H1 (cell line): ENCODE data around the gene RBSN. TPM values are rescaled to one million over a fixed set of nuclear protein-coding genes. Genes with fewer than 3 reads are reported as not detected.

ENCODE experiments used
- CTCF ChIA-PET: fragments of 300-600 bp; sonication (Branson Sonifier 250); formaldehyde crosslinking; loops from one replicate; lab custom pipeline; 2021; ENCODE audit not compliant: partially characterized antibody; lab: Charles Lee
- POLR2A ChIA-PET: fragments of 300-600 bp; sonication (Branson Sonifier 250); formaldehyde crosslinking; loops from one replicate; lab custom pipeline; 2021; ENCODE audit warnings: inconsistent platforms; ENCODE audit not compliant: partially characterized antibody; lab: Charles Lee
- DNase-seq, 2 experiments: peaks; one replicate each; pipeline versions ENCODE4 v3.0.0 to v3.0.0-alpha.2; 2010 to 2022; ENCODE audit warnings: low spot score in 2 of 2, low read depth in 1 of 2, mixed read lengths in 1 of 2
- FAIRE-seq: peaks from 2 replicates; lab custom pipeline; 2011; peaks lifted over from hg19 to GRCh38; lab: Jason Lieb, UNC
- H2AFZ ChIP-seq: 2 replicates; pipeline ENCODE4 v1.8.1; 2012; ENCODE audit warnings: low read length, inconsistent platforms
- H2AK5ac ChIP-seq: 2 replicates; pipeline ENCODE4 v1.6.1; 2013; ENCODE audit warnings: low read depth, low read length
- H2BK120ac ChIP-seq: replicated peaks from 2 replicates; pipeline ENCODE3; 2013; ENCODE audit warnings: low read depth, low read length, inconsistent platforms
- H2BK12ac ChIP-seq: 2 replicates; pipeline ENCODE4 v1.6.1; 2013; ENCODE audit warnings: low read depth, low read length
- H2BK15ac ChIP-seq: 2 replicates; pipeline ENCODE4 v1.6.1; 2013; ENCODE audit warnings: low read length
- H2BK20ac ChIP-seq: 2 replicates; pipeline ENCODE4 v1.6.1; 2013; ENCODE audit warnings: low read length
- H2BK5ac ChIP-seq: 2 replicates; pipeline ENCODE4 v1.6.1; 2013; ENCODE audit warnings: low read depth, low read length
- H3K14ac ChIP-seq: 2 replicates; pipeline ENCODE4 v1.6.1; 2013; ENCODE audit warnings: inconsistent platforms; ENCODE audit not compliant: insufficient read length
- H3K18ac ChIP-seq: 2 replicates; pipeline ENCODE4 v1.6.1; 2013; ENCODE audit warnings: low read length; ENCODE audit errors: extremely low read depth
- H3K23ac ChIP-seq: 2 replicates; pipeline ENCODE4 v1.6.1; 2013; ENCODE audit warnings: inconsistent platforms; ENCODE audit not compliant: insufficient read length
- H3K23me2 ChIP-seq: 2 replicates; pipeline ENCODE4 v1.6.1; 2013; ENCODE audit warnings: low read depth, low read length
- H3K27ac ChIP-seq: 2 replicates; pipeline ENCODE4 v1.6.1; 2011; ENCODE audit warnings: low read depth, low read length, inconsistent platforms
- H3K27me3 ChIP-seq, 4 experiments: replicated peaks in 1 of 4; 1 replicate in 1 of 4; 2 replicates in 3 of 4; pipeline versions ENCODE4 v1.6.1 to v1.8.1; 2011 to 2013; ENCODE audit warnings: low read length in 3 of 4, mild to moderate bottlenecking in 3 of 4, inconsistent platforms in 2 of 4, mixed read lengths in 2 of 4, moderate library complexity in 1 of 4; ENCODE audit not compliant: control insufficient read depth in 3 of 4, insufficient read depth in 3 of 4; ENCODE audit errors: extremely low read depth in 1 of 4
- H3K36me3 ChIP-seq, 4 experiments: 2 replicates each; pipeline versions ENCODE4 v1.6.1 to v1.8.1; 2011 to 2013; ENCODE audit warnings: mild to moderate bottlenecking in 4 of 4, low read length in 3 of 4, moderate library complexity in 2 of 4, control low read depth in 1 of 4, inconsistent platforms in 1 of 4; ENCODE audit not compliant: insufficient read depth in 4 of 4, control insufficient read depth in 2 of 4
- H3K4ac ChIP-seq: replicated peaks from 2 replicates; pipeline ENCODE3; 2013; ENCODE audit warnings: low read length, low read depth, mixed read lengths, inconsistent platforms; ENCODE audit not compliant: insufficient read length
- H3K4me1 ChIP-seq, 4 experiments: replicated peaks in 1 of 4; 1 replicate in 1 of 4; 2 replicates in 3 of 4; pipeline versions ENCODE4 v1.6.1 to v1.8.1; 2011 to 2013; ENCODE audit warnings: low read length in 3 of 4, inconsistent platforms in 2 of 4, mixed read lengths in 1 of 4; ENCODE audit not compliant: insufficient read depth in 4 of 4, control insufficient read depth in 3 of 4
- H3K4me2 ChIP-seq, 2 experiments: 2 replicates each; pipeline versions ENCODE4 v1.6.1 to v1.8.1; 2011 to 2013; ENCODE audit warnings: low read depth in 2 of 2, low read length in 2 of 2, control low read depth in 1 of 2, inconsistent platforms in 1 of 2, mild to moderate bottlenecking in 1 of 2; ENCODE audit not compliant: insufficient read depth in 1 of 2
- H3K4me3 ChIP-seq, 4 experiments: fragments of 200-600, 300-600 bp in 1 of 4; sonication (generic), shearing (Covaris generic), sonication (Bioruptor Twin) in 1 of 4; 2 replicates each; pipeline versions ENCODE4 v1.5.1 to v1.8.1; 2011 to 2016; ENCODE audit warnings: low read length in 4 of 4, low read depth in 3 of 4, control low read depth in 2 of 4, inconsistent platforms in 2 of 4, mild to moderate bottlenecking in 2 of 4, mixed read lengths in 1 of 4, moderate library complexity in 1 of 4; ENCODE audit not compliant: insufficient read depth in 2 of 4; ENCODE audit errors: extremely low read depth in 1 of 4
- H3K56ac ChIP-seq: replicated peaks from 2 replicates; pipeline ENCODE3; 2013; ENCODE audit warnings: low read depth, mild to moderate bottlenecking, mixed read lengths, low read length, inconsistent platforms; ENCODE audit not compliant: insufficient read length
- H3K79me1 ChIP-seq: 2 replicates; pipeline ENCODE4 v1.6.1; 2013; ENCODE audit warnings: low read depth, low read length, control low read depth
- H3K79me2 ChIP-seq, 2 experiments: 2 replicates each; pipeline versions ENCODE4 v1.6.1 to v1.8.1; 2012 to 2013; ENCODE audit warnings: low read length in 2 of 2, mild to moderate bottlenecking in 2 of 2, inconsistent platforms in 1 of 2; ENCODE audit not compliant: insufficient read depth in 2 of 2, control insufficient read depth in 1 of 2
- H3K9ac ChIP-seq, 4 experiments: replicated peaks in 1 of 4; 1 replicate in 1 of 4; 2 replicates in 3 of 4; pipeline versions ENCODE4 v1.6.1 to v1.8.1; 2011 to 2013; ENCODE audit warnings: low read depth in 3 of 4, low read length in 3 of 4, control low read depth in 2 of 4, mild to moderate bottlenecking in 2 of 4, moderate library complexity in 2 of 4, inconsistent platforms in 1 of 4; ENCODE audit errors: extremely low read depth in 1 of 4
- H3K9me3 ChIP-seq, 2 experiments: 2 replicates each; pipeline versions ENCODE4 v1.6.1 to v1.8.1; 2012 to 2013; ENCODE audit warnings: mild to moderate bottlenecking in 2 of 2, moderate library complexity in 2 of 2, control low read depth in 1 of 2, inconsistent platforms in 1 of 2, low read depth in 1 of 2, low read length in 1 of 2, mixed read lengths in 1 of 2; ENCODE audit not compliant: insufficient read depth in 2 of 2
- H4K20me1 ChIP-seq, 2 experiments: replicated peaks in 1 of 2; 2 replicates each; pipeline versions ENCODE3 to v1.8.1; 2011 to 2013; ENCODE audit warnings: inconsistent platforms in 2 of 2, low read length in 2 of 2, mild to moderate bottlenecking in 1 of 2; ENCODE audit not compliant: insufficient read depth in 2 of 2, control insufficient read depth in 1 of 2
- H4K5ac ChIP-seq: 2 replicates; pipeline ENCODE4 v1.6.1; 2013; ENCODE audit warnings: low read length, low read depth, mixed read lengths, inconsistent platforms; ENCODE audit not compliant: insufficient read length
- H4K8ac ChIP-seq: 2 replicates; pipeline ENCODE4 v1.8.0; 2013; ENCODE audit warnings: mild to moderate bottlenecking, moderate library complexity, low read length, inconsistent platforms; ENCODE audit not compliant: insufficient read depth; ENCODE audit errors: extremely low read depth
- H4K91ac ChIP-seq: replicated peaks from 2 replicates; pipeline ENCODE3; 2013; ENCODE audit warnings: low read length, mixed read lengths, inconsistent platforms; ENCODE audit not compliant: insufficient read length
- EZH2 ChIP-seq: fragments of 200-600 bp; sonication (generic); IDR thresholded peaks from 2 replicates; pipeline ENCODE4 v1.7.1; 2012; ENCODE audit warnings: low read depth, mild to moderate bottlenecking, moderate library complexity, low read length, inconsistent platforms; ENCODE audit not compliant: severe bottlenecking
- HDAC6 ChIP-seq: IDR thresholded peaks from one replicate; pipeline ENCODE4 v1.7.1; 2012; ENCODE audit warnings: low read depth, mild to moderate bottlenecking, inconsistent platforms, low read length, moderate library complexity
- NANOG ChIP-seq: IDR thresholded peaks from 2 replicates; pipeline ENCODE4 v1.6.1; 2011; ENCODE audit warnings: low read length, low read depth, mild to moderate bottlenecking, inconsistent platforms; ENCODE audit not compliant: insufficient read depth, poor library complexity, severe bottlenecking
- RAD21 ChIP-seq, 2 experiments: IDR thresholded peaks in 1 of 2; conservative IDR thresholded peaks in 1 of 2; 2 replicates each; pipeline ENCODE4 v1.6.1; 2011; ENCODE audit warnings: low read depth in 2 of 2, low read length in 2 of 2, improper control_type of control experiment in 1 of 2, inconsistent platforms in 1 of 2, mild to moderate bottlenecking in 1 of 2, moderate library complexity in 1 of 2
- SAP30 ChIP-seq: fragments of 300-600 bp; sonication (generic); IDR thresholded peaks from 2 replicates; pipeline ENCODE4 v1.7.1; 2012; ENCODE audit warnings: low read length, moderate library complexity, mild to moderate bottlenecking, inconsistent platforms; ENCODE audit not compliant: insufficient read depth, insufficient replicate concordance
- SIRT6 ChIP-seq: IDR thresholded peaks from one replicate; pipeline ENCODE4 v1.7.1; 2012; ENCODE audit warnings: low read length, inconsistent platforms
- SIX5 ChIP-seq: IDR thresholded peaks from 2 replicates; pipeline ENCODE4 v1.6.1; 2011; ENCODE audit warnings: mild to moderate bottlenecking, low read depth, low read length
- SUZ12 ChIP-seq: fragments of 200-600 bp; sonication (generic); IDR thresholded peaks from 2 replicates; pipeline ENCODE4 v1.6.1; 2012; ENCODE audit warnings: mild to moderate bottlenecking, inconsistent platforms, low read length, moderate library complexity, mixed read lengths
- TCF12 ChIP-seq: IDR thresholded peaks from 2 replicates; pipeline ENCODE4 v1.6.1; 2011; ENCODE audit warnings: low read depth, mild to moderate bottlenecking, low read length
- ZNF274 ChIP-seq: IDR thresholded peaks from 2 replicates; pipeline ENCODE4 v1.7.0; 2012; ENCODE audit warnings: low read length, borderline replicate concordance; ENCODE audit errors: extremely low read depth
- WGBS, 2 experiments: shearing (Covaris generic) in 1 of 2; methylation state at CpG; one replicate each; pipeline versions ENCODE4 v1.1.6 to v1.1.7; 2013 to 2015; ENCODE audit warnings: low lambda C conversion rate in 2 of 2, mixed read lengths in 2 of 2, inconsistent platforms in 1 of 2, low coverage in 1 of 2, missing lambda C conversion rate in 1 of 2; ENCODE audit not compliant: insufficient replicate concordance in 2 of 2, insufficient coverage in 1 of 2, insufficient read length in 1 of 2; ENCODE audit errors: extremely low coverage in 1 of 2, missing lambda C conversion rate in 1 of 2; 5-methylcytosine and 5-hydroxymethylcytosine counted together
- polyA plus RNA-seq, 7 experiments: library from polyadenylated mRNA; depleted of rRNA in 3 of 7; stranded (reverse) in 5 of 7; unstranded in 2 of 7; fragments of >200 nt in 5 of 7; fragments of 200-250 nt in 2 of 7; gene quantifications; 1 replicate in 5 of 7; 2 replicates in 1 of 7; 4 replicates in 1 of 7; pipeline versions ENCODE4 v1.2.1 to v1.2.3, GENCODE V29; 2011 to 2013; ENCODE audit warnings: missing spikeins in 2 of 7, mixed read lengths in 2 of 7
- total RNA-seq: library from RNA; stranded (reverse); fragmentation: NEBNext Ultra II Directional; extraction: Animal tissue kit (Norgen Biotek cat#: 25700); gene quantifications from 2 replicates; pipeline ENCODE4 v1.2.1, GENCODE V29; 2021
- TF ChIP-seq, protein P1 (sequence below), 3 experiments: IDR thresholded peaks; 1 replicate in 2 of 3; 2 replicates in 1 of 3; pipeline versions ENCODE4 v1.5.1 to v1.6.1; 2011; ENCODE audit warnings: low read length in 3 of 3, mild to moderate bottlenecking in 3 of 3, inconsistent platforms in 2 of 3, low read depth in 1 of 3, moderate library complexity in 1 of 3; ENCODE audit not compliant: insufficient read depth in 1 of 3; ENCODE audit errors: control extremely low read depth in 1 of 3

Gene RBSN
- total and polyA plus RNA-seq, 2 of the 8 experiments (the other 6 are each of a cell fraction or from before 2014, with no cell fraction given), result 5.9 to 20.0 TPM

DNA sequence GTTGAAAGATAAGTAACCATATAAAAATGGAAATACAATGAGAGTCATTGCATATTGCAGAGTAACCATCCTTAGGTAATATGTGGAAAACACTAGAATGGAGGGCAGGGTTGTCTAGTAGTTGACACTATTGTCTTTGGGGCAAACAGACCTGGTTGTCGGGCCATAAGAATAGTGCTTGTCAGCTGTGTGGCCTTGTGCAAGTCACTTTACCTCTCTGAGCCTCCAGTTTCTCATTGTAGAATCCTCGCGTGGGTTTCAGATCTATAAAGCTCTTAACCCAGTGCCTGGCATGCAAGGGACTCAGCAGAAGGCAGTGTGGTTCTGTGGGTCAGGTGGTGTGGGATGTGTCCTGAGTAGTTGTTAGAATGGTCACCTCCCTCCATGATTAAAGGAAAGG, 65.8 kb downstream of the RBSN start:
- Histone ChIP-seq H3K18ac (no peak overlapping the region), H4K91ac (no peak overlapping the region), H3K27me3 (no peaks in the 10 kb centered on the region), H2BK20ac (no peak overlapping the region), H2BK5ac (no peak overlapping the region), H3K79me2 (no peaks in the 10 kb centered on the region), H3K4me3 (no peak overlapping the region), H4K20me1 (peaks cover 3 to 5% of the 10 kb centered on the region in 2 experiments), H3K79me1 (no peaks in the 10 kb centered on the region), H3K9ac (no peak overlapping the region), H2AFZ (no peak overlapping the region), H3K36me3 (peaks cover 36 to 84% (median 64%) of the 10 kb centered on the region in 4 experiments), H4K5ac (no peak overlapping the region), H3K4me2 (no peak overlapping the region), H4K8ac (no peak overlapping the region), H3K9me3 (no peaks in the 10 kb centered on the region), H2AK5ac (no peak overlapping the region), H2BK120ac (no peak overlapping the region), H3K4ac (no peak overlapping the region), H3K4me1 (no peaks in the 10 kb centered on the region), H3K23me2 (no peaks in the 10 kb centered on the region), H3K56ac (no peak overlapping the region), H3K23ac (no peak overlapping the region), H3K27ac (no peak overlapping the region), H3K14ac (no peak overlapping the region), H2BK12ac (no peak overlapping the region), H2BK15ac (no peak overlapping the region)
- 93% methylated on average over 3 of the region's 3 CpGs; no CpG with 5 or more reads in 1 of the 2 experiments for WGBS, 2 experiments
- no peak for FAIRE-seq
- ChIA-PET POLR2A (interaction anchor here (0.9 to 1.9 kb wide), 2 partner anchors 16 to 35 kb away, joined by 3 to 11 read pairs; no protein-coding TSS in a partner anchor), CTCF (interaction anchor here (0.8 to 1.2 kb wide), 4 partner anchors 9 to 112 kb away, joined by 3 read pairs; no protein-coding TSS in a partner anchor)
- DNase-seq, result no peak
- TF ChIP-seq ZNF274, result no peak
- TF ChIP-seq TCF12, result no peak
- TF ChIP-seq SUZ12, result no peak
- TF ChIP-seq, protein P1, sequence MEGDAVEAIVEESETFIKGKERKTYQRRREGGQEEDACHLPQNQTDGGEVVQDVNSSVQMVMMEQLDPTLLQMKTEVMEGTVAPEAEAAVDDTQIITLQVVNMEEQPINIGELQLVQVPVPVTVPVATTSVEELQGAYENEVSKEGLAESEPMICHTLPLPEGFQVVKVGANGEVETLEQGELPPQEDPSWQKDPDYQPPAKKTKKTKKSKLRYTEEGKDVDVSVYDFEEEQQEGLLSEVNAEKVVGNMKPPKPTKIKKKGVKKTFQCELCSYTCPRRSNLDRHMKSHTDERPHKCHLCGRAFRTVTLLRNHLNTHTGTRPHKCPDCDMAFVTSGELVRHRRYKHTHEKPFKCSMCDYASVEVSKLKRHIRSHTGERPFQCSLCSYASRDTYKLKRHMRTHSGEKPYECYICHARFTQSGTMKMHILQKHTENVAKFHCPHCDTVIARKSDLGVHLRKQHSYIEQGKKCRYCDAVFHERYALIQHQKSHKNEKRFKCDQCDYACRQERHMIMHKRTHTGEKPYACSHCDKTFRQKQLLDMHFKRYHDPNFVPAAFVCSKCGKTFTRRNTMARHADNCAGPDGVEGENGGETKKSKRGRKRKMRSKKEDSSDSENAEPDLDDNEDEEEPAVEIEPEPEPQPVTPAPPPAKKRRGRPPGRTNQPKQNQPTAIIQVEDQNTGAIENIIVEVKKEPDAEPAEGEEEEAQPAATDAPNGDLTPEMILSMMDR (IDR thresholded peaks at IDR 0.05; ENCODE audit: control extremely low read depth in 1 of 3, insufficient read depth in 1 of 3, low read depth in 1 of 3, low read length in 3 of 3), result no peak
- TF ChIP-seq SAP30, result no peak
- no peak for TF ChIP-seq HDAC6
- no peak for TF ChIP-seq EZH2
- no peak for TF ChIP-seq NANOG
- no peak for TF ChIP-seq SIRT6
- TF ChIP-seq RAD21 (IDR thresholded peaks at IDR 0.05 in 1 of 2, conservative IDR thresholded peaks at IDR 0.05 in 1 of 2; ENCODE audit: low read depth in 2 of 2, low read length in 2 of 2), result no peak
- no peak for TF ChIP-seq SIX5
